Left ventricle myocardium superior (tissue), 1 donor: ENCODE results near the gene SYT2. TPM values are rescaled to one million over a fixed set of nuclear protein-coding genes. Genes with fewer than 3 reads are reported as not detected.
A peak's percentile ranks its signal among the peaks of the same experiment; 100 is the strongest.
"Not testable (repeated sequence)": the region's sequence is repeated elsewhere in the genome, so short reads cannot be mapped to it uniquely, and the experiment has no call there.

Source experiments
- ATAC-seq: fragments of 200-7000 bp; cut with Tn5 transposase; one replicate; pipeline ENCODE4 v1.9.1; 2020; ENCODE audit warnings: mild to moderate bottlenecking, moderate library complexity
- DNase-seq: peaks from one replicate; pipeline ENCODE4 v3.0.0-alpha.2; 2020
- intact Hi-C: fragments of 100-400 bp; cut with micrococcal nuclease; formaldehyde crosslinking; loops from one replicate; pipeline ENCODE4 v1.11.0; 2022
- total RNA-seq: library from RNA; stranded (reverse); fragmentation: NEBNext Ultra II Directional; extraction: Animal tissue kit (Norgen Biotek cat#: 25700); gene quantifications from one replicate; pipeline ENCODE4 v1.2.1, GENCODE V29; 2021
- donor health status: DM: no; HTN: yes; CAD: no; lungs with severe emphysema.

Gene SYT2
- total RNA-seq, 1 donor from 2014 or later, result not detected

DNA sequence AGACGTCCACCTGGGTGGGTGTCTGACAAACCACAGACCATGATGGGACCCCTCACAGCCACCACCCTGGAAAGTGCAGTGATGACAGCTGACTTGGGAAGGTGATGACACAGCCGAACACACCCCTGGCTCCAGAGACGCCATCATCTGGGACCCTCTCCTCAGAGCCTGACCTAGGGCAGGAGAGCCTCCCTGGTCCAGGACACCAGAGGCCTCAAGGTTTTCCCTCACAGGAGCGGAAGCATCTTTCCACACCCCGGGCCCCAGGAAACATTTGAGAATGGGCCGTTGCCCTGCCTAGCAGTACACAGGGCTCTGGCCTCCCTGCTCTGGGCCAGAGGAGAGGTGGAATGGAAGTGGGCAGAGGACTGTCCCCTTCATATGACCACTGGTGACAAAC, 79.7 kb downstream of the SYT2 start:
- intact Hi-C loops, result no loop called here
- no peak for ATAC-seq
- no peak for DNase-seq

DNA sequence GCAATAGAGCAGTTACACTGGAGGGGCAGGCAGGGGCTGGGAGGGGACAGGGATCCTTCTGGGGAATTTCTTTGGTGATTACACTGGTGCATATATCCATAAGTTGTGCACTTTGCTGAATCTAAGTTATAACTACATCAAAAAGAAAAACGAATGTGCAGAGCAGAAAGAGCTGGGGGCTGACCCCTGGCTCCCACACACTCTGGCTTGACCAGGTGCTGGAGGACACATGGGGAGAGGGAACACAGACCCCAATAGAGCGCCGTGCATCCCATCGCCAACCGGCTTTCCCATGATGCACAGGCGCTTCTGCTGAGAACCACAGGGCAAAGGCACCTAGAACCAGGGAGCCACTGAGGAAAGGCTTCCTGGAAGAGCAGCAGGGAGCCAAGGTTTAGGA, 80.2 kb downstream of the SYT2 start:
- not testable (repeated sequence) for ATAC-seq

DNA sequence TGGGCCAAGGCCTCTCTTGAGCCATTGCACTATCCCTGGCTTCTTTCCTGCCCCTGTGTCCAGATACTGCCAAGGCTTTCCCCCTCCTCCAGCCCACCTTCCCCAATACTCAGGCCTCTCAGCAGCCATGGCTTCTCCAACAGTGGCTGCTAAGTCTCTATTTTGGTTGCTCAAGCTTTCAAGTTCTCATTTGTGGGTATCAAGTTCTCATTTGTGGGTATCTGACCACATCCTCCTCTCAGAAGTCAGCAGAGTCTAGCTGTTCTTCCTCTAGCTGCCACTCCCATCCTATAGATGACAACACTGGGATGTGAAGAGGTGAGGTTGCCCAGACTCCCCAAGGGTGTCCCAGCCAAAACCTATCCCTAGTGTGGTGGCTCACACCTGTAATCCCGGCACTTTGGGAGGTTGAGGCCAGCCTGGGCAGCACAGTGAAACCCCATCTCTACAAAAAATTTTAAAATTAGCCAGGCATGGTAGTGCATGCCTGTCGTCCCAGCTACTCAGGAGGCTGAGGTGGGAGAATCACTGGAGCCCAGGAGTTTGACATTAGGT, 80.9 kb downstream of the SYT2 start:
- DNase-seq, intact Hi-C loops, ATAC-seq: not testable (repeated sequence)

More for the DNA sequence above, 80.2 kb downstream of the SYT2 start:
- intact Hi-C loops, DNase-seq: not testable (repeated sequence)

DNA sequence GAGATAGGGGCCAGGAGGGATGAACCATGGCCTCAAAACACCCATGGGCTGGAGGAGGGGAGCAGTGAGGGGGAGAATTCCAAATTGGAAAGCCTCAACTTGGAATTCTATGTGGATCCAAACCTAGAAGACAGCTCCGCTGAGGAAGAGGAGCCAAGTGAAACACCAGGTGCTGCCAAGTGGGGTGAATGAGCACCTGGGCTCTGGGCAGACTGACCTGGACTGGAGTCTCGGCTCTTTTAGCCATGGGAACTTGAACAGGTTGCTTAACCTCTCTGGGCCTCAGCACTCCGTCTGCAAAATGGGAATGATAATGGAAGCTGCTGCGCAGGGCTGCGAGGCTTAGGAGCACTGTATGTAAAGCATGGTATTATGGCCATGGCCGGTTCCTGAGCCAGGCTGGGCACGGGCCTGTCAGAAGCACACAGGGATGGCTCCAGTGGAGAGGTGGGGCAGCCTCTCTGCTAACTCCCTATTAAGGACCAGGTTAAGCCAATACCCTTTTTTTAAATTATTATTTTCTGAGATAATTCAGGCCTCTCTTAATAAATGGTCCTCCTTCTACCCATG, 81.5 kb downstream of the SYT2 start:
- ATAC-seq (no peak), DNase-seq (no peak)
- intact Hi-C loops, result no loop called here

DNA sequence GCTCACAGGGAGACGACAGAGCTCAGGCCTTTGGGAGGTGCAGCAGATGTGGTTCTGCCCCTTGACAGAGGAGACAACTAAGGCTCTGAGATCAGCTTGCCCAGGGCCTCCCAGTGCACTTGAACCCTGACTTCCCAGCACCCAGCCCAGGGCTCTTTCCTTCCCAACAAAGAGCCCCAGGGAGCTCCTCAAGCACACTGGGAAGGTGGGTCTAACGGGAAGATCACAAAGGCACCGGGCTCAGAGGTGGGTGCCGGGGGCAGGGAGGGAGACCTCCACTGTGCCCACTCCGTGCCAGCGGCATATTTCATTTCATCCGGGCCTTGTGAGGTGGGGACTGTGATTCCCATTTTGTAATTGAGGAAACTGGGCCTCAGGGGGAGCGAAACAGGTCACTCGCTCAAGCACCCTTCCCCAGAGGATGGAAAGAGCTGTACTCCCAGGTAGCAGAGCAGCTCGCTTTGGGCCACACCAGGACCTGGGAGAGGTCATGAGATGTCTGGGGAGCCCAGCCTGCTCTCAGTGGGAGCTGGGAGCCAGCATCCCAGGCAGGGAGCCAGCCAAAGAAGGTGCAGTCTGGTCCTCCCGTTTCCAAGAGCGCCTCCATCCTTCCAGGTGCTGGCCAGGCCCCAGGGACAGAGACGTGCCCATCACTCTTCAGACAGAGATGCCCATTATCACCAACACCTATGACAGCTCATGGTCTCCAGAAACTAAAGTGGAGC, 82.3 kb downstream of the SYT2 start:
- intact Hi-C loops, result no loop called here
- no peak for ATAC-seq
- DNase-seq, result no peak

DNA sequence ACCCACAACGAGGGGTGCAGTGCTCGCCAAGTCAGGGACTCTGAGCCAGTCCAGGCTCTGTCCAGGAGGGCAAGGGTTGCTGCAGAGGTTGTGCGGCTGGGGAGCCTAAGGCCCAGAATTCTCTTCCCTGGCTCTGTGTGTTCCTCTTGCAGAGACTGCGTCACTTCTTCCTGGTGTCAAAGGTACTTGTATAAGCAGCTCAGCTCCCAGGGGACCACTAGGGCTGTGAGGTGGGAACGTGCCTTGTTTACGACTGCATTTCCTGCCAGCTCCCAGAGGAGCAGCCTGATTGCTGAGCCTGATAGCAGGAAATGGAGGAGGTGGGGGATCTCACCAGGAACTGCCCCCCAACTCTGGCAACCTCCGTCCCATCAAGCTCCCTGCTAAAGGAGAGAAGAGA, 83.2 kb downstream of the SYT2 start:
- peak; percentile 3 for ATAC-seq

DNA sequence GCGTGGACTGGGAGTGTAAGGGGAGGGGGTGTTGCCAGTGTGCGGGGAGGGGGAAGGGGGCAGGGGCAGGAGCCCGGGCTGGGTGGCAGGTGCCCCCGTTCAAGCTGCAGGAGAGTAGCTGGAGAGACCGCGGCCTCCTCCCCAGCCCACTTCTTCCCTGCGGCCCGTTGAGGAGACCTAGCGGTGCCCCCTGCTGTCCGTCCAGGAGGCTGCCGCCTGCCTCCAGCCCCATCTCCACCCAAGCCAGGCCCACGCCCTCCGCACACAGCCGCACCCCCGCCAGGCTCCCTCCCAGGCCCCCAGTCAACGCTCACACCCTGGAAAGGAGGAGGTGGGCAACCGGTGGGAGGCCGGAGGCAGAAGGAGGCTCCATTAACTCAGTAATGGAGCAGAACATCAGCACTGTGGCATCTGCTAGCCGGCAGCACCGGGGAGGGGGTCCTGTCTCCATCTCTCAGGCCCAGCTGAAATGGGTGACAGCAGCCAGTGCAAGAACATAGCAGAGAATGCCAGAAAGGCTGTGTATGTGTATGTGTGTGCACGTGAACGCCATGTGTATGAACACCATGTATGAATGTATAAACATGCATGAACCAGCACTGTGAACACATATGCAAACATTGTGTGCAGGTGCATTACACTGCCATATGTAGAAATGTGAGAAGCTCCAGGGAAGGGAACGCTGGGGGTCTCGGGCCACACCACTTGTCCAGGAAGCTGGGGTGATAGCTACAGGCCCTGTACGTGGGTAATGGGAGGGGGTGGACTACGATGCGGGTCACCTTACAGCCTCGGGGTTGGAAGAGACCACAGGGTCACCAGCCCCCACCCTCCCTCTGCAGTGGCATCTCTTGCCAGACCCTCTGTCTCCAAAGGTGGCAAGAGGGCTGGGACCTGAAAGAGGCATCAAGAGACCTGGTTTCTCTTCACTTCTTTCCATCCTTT, 84.6 kb downstream of the SYT2 start:
- intact Hi-C loops, result no loop called here
- ATAC-seq, result peak; percentile 82
- peak; percentile 82 for DNase-seq

More for the DNA sequence above, 83.2 kb downstream of the SYT2 start:
- intact Hi-C loops, result not testable (repeated sequence)
- peak; percentile 43 for DNase-seq

DNA sequence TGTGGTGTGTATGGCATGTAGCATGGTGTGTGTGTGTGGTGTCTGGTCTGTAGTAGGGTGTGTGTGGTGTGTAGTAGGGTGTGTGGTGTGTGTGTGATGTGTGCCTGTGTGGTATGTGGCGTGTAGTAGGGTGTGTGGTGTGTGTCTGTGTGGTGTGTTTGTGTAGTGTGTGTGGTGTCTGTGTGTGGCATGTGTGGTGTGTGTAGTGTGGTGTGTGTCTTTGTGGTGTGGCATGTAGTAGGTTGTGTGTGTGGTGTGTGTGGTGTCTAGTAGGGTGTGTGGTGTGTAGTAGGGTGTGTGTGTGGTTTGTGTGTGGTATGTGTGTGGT, 85.5 kb downstream of the SYT2 start:
- intact Hi-C loops, result no loop called here
- no peak for ATAC-seq
- no peak for DNase-seq

DNA sequence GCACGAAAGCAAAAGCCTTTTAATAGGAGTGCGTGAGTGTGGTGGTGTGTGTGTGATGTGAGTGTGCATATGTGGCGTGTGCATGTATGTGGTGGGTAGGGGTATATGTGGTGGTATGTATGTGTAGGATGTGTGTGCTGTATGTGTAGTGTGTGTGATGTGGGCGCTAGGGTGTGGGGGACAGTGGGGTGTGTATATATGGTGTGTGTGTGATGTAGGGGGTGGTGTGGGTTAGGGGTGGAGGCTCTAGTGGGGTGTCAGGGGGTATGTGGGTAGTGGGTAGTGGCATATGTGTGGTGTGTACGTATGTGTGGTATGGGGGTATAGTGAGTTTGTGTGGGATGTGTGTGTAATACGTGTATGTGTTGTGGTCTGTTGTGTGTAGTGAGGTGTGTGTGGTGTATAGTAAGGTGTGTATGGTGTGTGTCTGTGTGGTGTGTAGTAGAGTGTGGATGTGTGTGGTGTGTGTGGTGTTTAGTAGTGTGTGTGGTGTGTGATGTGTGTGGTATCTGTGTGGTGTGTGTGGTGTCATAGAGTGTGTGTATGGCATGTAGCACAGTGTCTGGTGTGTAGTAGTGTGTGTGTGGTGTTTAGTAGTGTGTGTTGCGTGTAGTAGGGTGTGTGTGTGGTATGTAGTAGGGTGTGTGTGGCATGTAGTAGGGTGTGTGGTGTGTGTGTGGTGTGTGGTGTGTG, 86.0 kb downstream of the SYT2 start:
- ATAC-seq (no peak), DNase-seq (no peak)
- intact Hi-C loops, result no loop called here

DNA sequence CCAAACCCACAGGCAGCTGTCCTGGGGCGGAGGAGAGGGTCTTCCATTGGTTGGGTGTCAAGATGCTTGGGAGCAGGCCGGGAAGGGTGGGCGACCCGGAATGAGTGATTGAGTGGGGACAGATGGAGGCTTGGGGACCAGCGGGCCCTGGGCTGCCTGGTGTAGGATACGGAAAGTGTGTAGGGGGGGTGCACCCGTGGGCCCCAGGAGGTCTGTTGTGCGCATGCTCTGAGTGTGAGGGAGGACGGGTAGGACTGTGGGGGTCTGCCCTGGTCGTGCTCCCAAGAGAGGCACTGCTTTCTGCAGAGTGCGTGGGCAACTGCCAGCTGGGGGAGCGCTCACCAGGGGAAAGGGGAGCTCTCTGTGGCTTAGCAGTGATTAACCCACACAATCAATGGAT, 86.8 kb downstream of the SYT2 start:
- intact Hi-C loops, result not testable (repeated sequence)
- peak; percentile 3 for ATAC-seq

DNA sequence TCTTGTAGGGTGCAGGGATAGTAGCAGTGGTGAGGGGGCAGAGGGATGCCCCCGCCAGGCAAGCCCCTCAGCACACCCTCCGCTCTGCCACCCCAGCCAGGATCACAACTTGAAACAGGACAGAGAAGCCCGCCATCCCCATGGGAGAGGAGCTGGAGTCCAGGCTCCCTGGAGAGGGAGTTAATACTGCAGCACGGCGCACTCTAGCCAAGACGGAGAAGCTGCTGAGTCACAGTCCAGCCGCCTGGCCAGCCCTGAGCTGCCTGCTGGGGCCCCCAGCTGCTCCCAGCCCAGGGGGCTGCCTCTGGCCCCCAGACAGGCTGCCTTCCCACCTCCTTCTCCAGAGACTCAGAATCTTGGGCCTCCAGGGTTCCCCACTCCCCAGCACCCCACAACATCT, 87.2 kb downstream of the SYT2 start:
- intact Hi-C loops, result no loop called here
- ATAC-seq, result peak; percentile 50
- peak; percentile 66 for DNase-seq

More for the DNA sequence above, 86.8 kb downstream of the SYT2 start:
- DNase-seq, result not testable (repeated sequence)

DNA sequence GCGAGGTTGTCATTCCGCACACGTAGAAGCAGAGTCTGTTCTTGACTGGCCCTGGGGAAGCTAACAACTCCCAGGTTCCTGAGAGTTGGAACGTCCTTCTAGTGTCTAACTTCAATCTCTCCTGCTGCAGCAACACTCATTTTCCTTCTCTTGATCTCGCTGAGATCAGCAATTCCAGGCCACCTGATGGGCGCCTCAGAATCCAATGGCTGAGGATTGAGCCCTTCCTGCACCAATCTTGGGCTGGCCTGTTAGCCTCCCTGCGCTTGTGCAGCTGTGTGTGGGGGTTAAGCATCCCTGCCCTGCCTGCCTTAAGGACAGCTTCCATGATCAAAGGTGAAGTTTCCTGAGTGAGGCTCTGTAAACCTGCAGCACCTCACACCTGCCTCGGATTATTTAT, 87.9 kb downstream of the SYT2 start:
- no peak for DNase-seq

DNA sequence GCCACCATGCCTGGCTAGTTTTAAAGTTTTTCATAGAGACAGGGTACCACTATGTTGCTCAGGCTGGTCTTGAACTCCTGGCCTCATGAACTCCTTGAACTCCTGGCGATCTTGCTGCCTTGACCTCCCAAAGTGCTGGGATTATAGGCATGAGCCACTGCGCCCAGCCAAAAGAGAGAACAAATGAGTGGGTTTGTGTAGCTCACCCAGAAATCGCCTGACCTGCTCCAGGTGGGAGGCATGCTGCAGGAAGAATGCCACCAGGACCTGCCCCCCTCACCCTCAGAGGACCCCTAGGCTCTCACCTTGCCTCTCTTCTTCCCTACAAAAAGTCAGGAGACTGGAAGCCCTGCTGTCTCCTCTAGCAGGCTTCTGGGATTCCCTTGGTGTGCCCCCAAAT, 88.8 kb downstream of the SYT2 start:
- DNase-seq (no peak), ATAC-seq (no peak)
- intact Hi-C loops, result no loop called here

More for the DNA sequence above, 87.9 kb downstream of the SYT2 start:
- intact Hi-C loops, result no loop called here
- no peak for ATAC-seq

DNA sequence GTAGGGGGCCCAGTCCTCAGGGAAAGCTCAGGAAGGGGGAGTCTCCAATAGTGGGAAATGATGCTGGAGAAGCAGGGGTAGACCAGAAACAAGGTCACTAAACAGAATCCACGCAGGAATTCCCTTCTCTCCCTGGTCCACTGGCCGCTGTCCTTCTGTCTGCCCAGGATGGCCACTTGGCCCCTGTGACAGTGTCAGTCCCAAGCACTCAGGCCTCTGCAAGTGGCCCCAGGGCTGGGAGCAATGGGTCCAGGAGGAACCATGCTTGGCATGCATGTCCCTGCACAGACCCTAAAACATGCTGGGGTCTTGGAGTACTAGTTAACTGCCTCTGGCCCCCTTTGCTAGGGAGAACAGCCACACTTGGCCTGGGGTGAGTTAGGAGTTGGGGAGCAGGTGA, 90.2 kb downstream of the SYT2 start:
- ATAC-seq, intact Hi-C loops, DNase-seq: not testable (repeated sequence)

DNA sequence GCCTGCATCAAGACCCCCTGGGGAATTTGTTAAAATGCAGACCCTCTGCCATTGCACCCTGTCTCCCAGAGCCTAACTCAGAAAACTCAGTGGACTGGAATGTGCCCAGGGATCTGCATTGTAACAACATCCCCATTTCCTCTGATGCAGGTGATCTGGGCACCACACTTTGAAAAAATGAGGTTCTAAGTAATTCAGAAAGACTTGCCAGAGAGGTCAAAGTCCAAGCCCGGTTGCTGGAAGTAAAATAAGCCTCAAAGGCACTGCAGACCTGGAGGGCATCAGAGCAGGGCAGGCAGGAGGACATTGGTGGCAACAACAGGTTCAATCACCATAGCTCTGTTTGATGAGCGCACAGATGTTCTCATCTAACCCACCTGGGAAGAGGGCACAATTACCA, 90.7 kb downstream of the SYT2 start:
- ATAC-seq (no peak), DNase-seq (no peak)
- intact Hi-C loops, result no loop called here

DNA sequence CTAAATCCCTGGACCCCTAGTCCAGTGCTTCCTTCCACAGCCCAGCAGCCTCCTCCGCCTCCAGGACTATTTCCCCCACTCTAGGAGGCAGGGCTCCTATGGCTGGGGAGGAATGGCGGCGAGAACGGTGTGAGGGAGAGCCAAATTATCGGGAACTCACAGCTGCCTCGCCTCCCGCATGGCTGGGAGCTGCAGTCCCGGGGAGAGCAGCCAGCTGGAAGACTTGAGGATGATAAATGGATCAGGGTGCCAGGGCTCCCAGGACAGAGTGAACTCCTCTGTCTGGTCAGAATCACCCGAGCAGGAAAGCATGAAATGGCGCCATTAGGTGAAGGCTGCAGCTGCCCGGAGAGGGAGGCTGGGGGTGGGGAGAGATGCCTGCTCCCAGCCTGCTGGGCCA, 91.2 kb downstream of the SYT2 start:
- peak; percentile 61 for DNase-seq
- intact Hi-C loops, result not testable (repeated sequence)
- peak; percentile 54 for ATAC-seq

DNA sequence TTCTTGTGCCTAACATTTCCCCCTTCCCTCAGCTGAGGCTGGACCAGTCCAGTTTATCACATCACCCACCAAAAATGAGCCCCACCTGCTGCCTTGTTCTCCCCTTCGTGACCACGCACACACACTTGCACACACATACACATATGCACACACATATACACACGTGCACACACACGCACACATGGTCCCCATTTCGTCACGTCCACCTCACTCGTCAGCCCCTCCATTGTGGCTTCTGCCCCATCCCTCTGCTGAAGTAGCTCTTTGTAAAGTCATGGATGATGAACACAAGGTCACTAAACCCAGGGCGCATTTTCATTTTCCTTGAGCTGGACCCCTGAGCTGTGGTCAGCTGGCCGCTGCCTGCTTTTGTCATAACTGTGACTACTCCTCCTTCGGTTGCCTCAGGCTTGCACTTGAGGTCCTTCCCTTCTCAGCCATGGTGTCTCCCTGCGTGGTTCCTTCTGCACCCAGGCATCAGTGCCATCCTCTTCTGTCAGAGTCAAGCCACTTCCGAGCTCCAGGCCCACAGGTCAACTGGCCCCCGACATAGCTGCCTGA, 93.8 kb downstream of the SYT2 start:
- intact Hi-C loops, result no loop called here
- no peak for DNase-seq
- ATAC-seq, result no peak

DNA sequence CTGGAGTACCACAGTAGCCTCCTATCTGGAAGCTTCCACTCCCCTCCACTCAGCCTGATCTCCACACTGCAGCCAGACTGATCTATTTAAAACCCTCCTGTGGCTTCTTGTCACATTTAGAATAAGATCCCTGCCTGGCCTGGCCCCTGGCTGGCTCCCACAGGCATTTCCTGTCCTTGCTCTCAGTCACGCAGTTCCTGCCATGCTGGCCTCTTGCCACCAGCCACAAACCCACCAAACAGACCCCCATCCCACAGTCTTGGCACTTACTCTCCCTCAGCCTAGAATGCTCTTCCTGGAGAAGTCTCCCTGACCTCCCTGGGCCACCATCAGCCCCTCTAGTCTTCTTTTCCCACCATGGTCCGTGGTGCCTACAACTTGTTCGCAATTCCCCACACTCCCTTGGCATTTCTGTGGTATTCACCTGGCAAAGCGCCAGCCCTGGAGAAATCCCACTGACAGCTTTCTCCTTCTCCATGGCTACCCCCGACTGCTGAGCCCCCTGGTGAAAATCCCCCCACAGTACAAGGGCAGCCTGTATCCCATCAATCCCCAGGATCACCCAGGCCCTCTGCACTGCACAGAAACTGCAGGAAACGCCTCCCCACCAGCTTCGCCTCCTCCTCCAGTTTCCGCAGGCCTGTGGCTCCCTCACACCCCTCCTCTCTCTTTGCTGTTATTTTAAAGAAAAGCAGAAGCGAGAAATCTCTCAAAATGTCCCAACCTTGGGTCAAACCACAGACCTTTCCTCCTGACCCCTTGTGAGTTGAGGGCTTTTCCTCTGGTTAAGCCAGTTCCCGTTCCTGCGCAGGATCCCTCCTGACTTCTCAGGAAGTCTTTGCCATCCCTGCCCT, 94.5 kb downstream of the SYT2 start:
- intact Hi-C loops, result no loop called here
- ATAC-seq, result peak; percentile 85
- peak; percentile 55 for DNase-seq
